HepG2 (cell line): ENCODE data around the gene HSD17B8. TPM values are rescaled to one million over a fixed set of nuclear protein-coding genes. Genes with fewer than 3 reads are reported as not detected.

ENCODE experiments used
- REST ChIP-seq, 2 experiments: IDR thresholded peaks; 2 replicates each; pipeline ENCODE4 v1.6.1; 2011 to 2012; ENCODE audit warnings: low read length in 2 of 2, borderline replicate concordance in 1 of 2, low read depth in 1 of 2, mild to moderate bottlenecking in 1 of 2, moderate library complexity in 1 of 2
- REXO4 ChIP-seq: sonication (generic); formaldehyde crosslinking; IDR thresholded peaks from 2 replicates; pipeline ENCODE4 v1.8.0; 2022; ENCODE audit warnings: missing genetic modification reagents, mild to moderate bottlenecking, borderline replicate concordance
- RXRA ChIP-seq: sonication (generic); formaldehyde crosslinking; IDR thresholded peaks from 2 replicates; pipeline ENCODE4 v1.5.1; 2020; ENCODE audit warnings: missing genetic modification reagents
- SATB2 ChIP-seq: sonication (generic); formaldehyde crosslinking; IDR thresholded peaks from 2 replicates; pipeline ENCODE4 v1.5.0; 2020; ENCODE audit warnings: missing genetic modification reagents
- SNAPC2 ChIP-seq: sonication (generic); formaldehyde crosslinking; IDR thresholded peaks from 2 replicates; pipeline ENCODE4 v1.8.1; 2022; ENCODE audit warnings: mild to moderate bottlenecking, missing genetic modification reagents
- ZEB1 ChIP-seq: IDR thresholded peaks from 2 replicates; pipeline ENCODE4 v1.6.1; 2012; ENCODE audit warnings: mild to moderate bottlenecking, low read depth, inconsistent platforms; ENCODE audit not compliant: insufficient replicate concordance
- ZFAT ChIP-seq: sonication (generic); formaldehyde crosslinking; conservative IDR thresholded peaks from 2 replicates; pipeline ENCODE4 v1.8.1; 2023; ENCODE audit warnings: missing genetic modification reagents, inconsistent platforms
- ZNF234 ChIP-seq: sonication (generic); formaldehyde crosslinking; conservative IDR thresholded peaks from 2 replicates; pipeline ENCODE4 v1.5.1; 2020; ENCODE audit warnings: mild to moderate bottlenecking, missing genetic modification reagents
- ZNF317 ChIP-seq: sonication (generic); formaldehyde crosslinking; IDR thresholded peaks from 2 replicates; pipeline ENCODE4 v1.5.0; 2020; ENCODE audit warnings: mild to moderate bottlenecking, missing genetic modification reagents
- ZNF687 ChIP-seq: sonication (generic); formaldehyde crosslinking; IDR thresholded peaks from 2 replicates; pipeline ENCODE4 v1.5.1; 2020; ENCODE audit warnings: mild to moderate bottlenecking, missing genetic modification reagents, moderate library complexity
- polyA plus RNA-seq, 8 experiments: library from polyadenylated mRNA; depleted of rRNA in 3 of 8; stranded (reverse) in 7 of 8; unstranded in 1 of 8; fragments of >200 nt; fragmentation: Illumina TruSeq in 4 of 8; extraction: Trizol in 4 of 8; gene quantifications; 2 replicates each; pipeline versions ENCODE4 v1.2.1 to v1.2.3, GENCODE V29; 2011 to 2016; ENCODE audit warnings: low read depth in 4 of 8, missing spikeins in 1 of 8, mixed read lengths in 1 of 8; ENCODE audit not compliant: insufficient read depth in 1 of 8
- total RNA-seq, 5 experiments: library from RNA; depleted of rRNA; stranded (reverse); fragments of >200 nt; fragmentation: Illumina TruSeq; extraction: Trizol; gene quantifications; 2 replicates each; pipeline ENCODE4 v1.2.3, GENCODE V29; 2016; ENCODE audit warnings: low read depth in 1 of 5
- TF ChIP-seq, protein P1 (sequence below): sonication (generic); formaldehyde crosslinking; IDR thresholded peaks from 2 replicates; pipeline ENCODE4 v1.4.0; 2020; ENCODE audit warnings: mild to moderate bottlenecking, missing genetic modification reagents

The HSD17B8 gene
- total and polyA plus RNA-seq, 2 of the 13 experiments (the other 11 are each of a cell fraction or from before 2014, with no cell fraction given), result 12.6 to 20.1 TPM

DNA sequence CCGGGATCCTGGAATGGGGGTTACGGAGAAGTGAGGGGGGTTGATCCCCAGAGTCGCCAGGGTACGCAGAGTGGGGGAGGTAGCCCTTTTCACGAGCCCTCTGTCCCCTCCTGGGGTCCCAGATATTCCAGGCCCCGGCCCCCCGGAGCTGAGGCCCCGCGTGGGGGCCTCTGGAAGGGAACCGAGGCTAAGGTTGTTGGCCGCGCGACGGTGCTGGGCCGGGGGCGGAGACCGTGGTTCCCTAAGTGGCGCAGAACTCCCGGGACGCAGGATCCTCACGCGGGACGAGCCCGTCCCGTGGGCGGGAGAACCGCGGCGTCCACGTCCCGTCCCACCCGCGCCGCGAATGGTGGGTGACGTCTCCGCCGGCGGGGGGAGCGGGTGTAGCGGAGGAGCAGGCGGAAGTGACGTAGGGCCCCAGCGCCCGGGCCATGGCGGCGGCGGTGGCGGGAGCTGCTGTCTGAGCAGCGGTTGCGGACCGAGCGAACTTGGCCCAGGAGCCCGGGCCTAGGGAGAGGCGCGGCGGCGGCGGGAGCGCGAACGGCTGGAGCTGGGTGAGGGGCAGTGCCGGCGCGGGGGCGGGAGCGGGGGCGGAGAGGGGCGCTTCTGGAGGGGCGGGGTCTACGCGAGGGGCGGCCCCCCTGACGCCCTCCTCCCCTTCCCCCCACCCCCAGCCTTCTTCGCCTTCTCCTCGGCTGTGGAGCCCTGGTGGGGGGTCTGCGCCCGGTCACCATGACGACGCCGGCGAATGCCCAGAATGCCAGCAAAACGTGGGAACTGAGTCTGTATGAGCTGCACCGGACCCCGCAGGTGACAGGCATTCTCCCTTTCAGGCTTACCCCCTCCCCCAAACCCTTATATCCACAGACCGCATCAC, 3.9 kb downstream of the HSD17B8 start, which contains the start of gene RING1 (continued):
- peak; percentile 94 for TF ChIP-seq ZNF687
- TF ChIP-seq SATB2 (CRISPR knock-in tag), result no peak
- no peak; the same call in 1 of the 2 replicates for TF ChIP-seq ZFAT (CRISPR knock-in tag)
- TF ChIP-seq REST (IDR thresholded peaks at IDR 0.05; ENCODE audit: borderline replicate concordance in 1 of 2, low read depth in 1 of 2, low read length in 2 of 2), result no peak
- no peak for TF ChIP-seq REXO4 (CRISPR knock-in tag)
- TF ChIP-seq, protein P1, sequence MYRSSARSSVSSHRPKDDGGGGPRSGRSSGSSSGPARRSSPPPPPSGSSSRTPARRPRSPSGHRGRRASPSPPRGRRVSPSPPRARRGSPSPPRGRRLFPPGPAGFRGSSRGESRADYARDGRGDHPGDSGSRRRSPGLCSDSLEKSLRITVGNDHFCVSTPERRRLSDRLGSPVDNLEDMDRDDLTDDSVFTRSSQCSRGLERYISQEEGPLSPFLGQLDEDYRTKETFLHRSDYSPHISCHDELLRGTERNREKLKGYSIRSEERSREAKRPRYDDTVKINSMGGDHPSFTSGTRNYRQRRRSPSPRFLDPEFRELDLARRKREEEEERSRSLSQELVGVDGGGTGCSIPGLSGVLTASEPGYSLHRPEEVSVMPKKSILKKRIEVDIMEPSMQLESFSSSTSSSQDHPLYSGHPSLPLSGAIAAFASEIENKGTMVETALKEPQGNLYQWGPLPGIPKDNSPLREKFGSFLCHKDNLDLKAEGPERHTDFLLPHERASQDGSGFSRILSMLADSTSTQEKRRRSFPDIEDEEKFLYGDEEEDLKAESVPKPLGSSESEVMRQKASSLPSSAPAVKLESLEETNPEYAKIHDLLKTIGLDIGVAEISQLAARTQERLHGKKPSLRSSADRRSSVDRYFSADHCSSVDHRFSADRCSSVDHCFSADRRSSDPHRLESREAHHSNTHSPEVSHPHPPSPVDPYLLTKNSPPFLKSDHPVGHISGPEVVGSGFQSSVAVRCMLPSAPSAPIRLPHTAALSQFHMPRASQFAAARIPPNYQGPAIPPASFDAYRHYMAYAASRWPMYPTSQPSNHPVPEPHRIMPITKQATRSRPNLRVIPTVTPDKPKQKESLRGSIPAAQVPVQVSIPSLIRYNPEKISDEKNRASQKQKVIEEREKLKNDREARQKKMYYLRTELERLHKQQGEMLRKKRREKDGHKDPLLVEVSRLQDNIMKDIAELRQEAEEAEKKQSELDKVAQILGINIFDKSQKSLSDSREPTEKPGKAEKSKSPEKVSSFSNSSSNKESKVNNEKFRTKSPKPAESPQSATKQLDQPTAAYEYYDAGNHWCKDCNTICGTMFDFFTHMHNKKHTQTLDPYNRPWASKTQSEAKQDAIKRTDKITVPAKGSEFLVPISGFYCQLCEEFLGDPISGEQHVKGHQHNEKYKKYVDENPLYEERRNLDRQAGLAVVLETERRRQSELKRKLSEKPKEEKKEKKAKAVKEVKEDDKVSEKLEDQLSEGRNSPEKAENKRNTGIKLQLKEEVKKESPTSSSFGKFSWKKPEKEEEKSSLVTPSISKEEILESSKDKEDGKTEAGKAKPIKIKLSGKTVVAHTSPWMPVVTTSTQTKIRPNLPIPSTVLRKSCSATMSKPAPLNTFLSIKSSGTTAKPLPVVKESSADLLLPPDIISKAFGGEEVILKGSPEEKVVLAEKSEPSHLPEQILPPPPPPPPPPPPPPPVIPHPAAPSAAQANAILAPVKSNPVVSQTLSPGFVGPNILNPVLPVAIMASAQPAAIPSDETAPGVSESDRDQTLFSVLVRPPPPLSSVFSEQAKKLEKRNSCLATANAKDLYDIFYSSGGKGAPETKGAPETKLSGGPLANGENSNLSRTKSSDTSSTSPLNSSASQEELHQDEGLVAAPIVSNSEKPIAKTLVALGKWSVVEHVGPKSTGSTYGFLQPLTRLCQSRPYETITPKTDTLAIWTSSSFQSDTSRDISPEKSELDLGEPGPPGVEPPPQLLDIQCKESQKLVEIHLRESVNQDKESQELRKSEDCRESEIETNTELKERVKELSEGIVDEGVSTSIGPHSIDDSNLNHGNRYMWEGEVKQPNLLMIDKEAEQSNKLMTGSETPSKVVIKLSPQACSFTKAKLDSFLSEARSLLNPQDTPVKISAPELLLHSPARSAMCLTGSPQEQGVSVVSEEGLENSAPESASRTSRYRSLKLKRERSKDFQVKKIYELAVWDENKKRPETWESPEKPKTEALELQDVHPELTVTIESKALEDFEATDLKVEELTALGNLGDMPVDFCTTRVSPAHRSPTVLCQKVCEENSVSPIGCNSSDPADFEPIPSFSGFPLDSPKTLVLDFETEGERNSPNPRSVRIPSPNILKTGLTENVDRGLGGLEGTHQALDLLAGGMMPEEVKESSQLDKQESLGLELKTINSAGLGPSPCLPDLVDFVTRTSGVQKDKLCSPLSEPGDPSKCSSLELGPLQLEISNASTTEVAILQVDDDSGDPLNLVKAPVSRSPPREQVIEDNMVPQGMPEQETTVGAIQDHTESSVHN, result 0 out of 2 replicates have a peak, but pooled peaks have one; percentile 41
- peak; percentile 73; the same call in 1 of the 2 replicates for TF ChIP-seq RXRA (CRISPR knock-in tag)
- peak; percentile 67; the same call in 1 of the 2 replicates for TF ChIP-seq ZNF234 (CRISPR knock-in tag)
- TF ChIP-seq ZNF317 (CRISPR knock-in tag), result 0 out of 2 replicates have a peak, but pooled peaks have one; percentile 58
- TF ChIP-seq SNAPC2 (CRISPR knock-in tag), result no peak
- TF ChIP-seq ZEB1, result no peak
